ENCODE data around the gene ZFAND4.
"Not testable (repeated sequence)": the region's sequence is repeated elsewhere in the genome, so short reads cannot be mapped to it uniquely, and the experiment has no call there.

The ZFAND4 gene

GRCh38 chr10:45646384-45647050 is 26.1 kb downstream of the ZFAND4 start:
- no peak overlapping the region for H3K27ac ChIP-seq
- no peak for DNase-seq (ENCODE audit: low read depth, low spot score)

GRCh38 chr10:45644527-45644926 is 28.0 kb downstream of the ZFAND4 start:
- DNase-seq (ENCODE audit: low read depth, low spot score) = no peak
- no peak overlapping the region for H3K27ac ChIP-seq

- no peak for DNase-seq (ENCODE audit: low read depth, low spot score)
- no peak overlapping the region for H3K27ac ChIP-seq
These were observed 31.6 kb downstream of the ZFAND4 start for GRCh38 chr10:45640941-45641340.

GRCh38 chr10:45640049-45640448 is 32.5 kb downstream of the ZFAND4 start:
- DNase-seq (ENCODE audit: low read depth, low spot score) = no peak
- H3K27ac ChIP-seq = no peak overlapping the region

- no peak for DNase-seq (ENCODE audit: low read depth, low spot score)
- H3K27ac ChIP-seq = no peak overlapping the region
These were observed 45.0 kb downstream of the ZFAND4 start for GRCh38 chr10:45627412-45628048.

GRCh38 chr10:45625879-45626278 is 46.7 kb downstream of the ZFAND4 start:
- no peak for DNase-seq (ENCODE audit: low read depth, low spot score)
- H3K27ac ChIP-seq = no peak overlapping the region

- DNase-seq (ENCODE audit: low read depth, low spot score) = no peak
- H3K27ac ChIP-seq = no peak overlapping the region
These were observed 47.8 kb downstream of the ZFAND4 start for GRCh38 chr10:45624724-45625123.

GRCh38 chr10:45614869-45615268 is 57.7 kb downstream of the ZFAND4 start:
- DNase-seq (ENCODE audit: low read depth, low spot score) = no peak
- no peak overlapping the region for H3K27ac ChIP-seq

GRCh38 chr10:45612741-45613140 is 59.8 kb downstream of the ZFAND4 start:
- DNase-seq (ENCODE audit: low read depth, low spot score) = no peak
- H3K27ac ChIP-seq = no peak overlapping the region

GRCh38 chr10:45608052-45608451 is 64.5 kb downstream of the ZFAND4 start:
- DNase-seq (ENCODE audit: low read depth, low spot score) = no peak
- no peak overlapping the region for H3K27ac ChIP-seq

GRCh38 chr10:45607276-45607675 is 65.3 kb downstream of the ZFAND4 start:
- no peak overlapping the region for H3K27ac ChIP-seq
- no peak for DNase-seq (ENCODE audit: low read depth, low spot score)

GRCh38 chr10:45602836-45603235 is 69.7 kb downstream of the ZFAND4 start:
- no peak for DNase-seq (ENCODE audit: low read depth, low spot score)
- H3K27ac ChIP-seq = no peak overlapping the region

GRCh38 chr10:45602082-45602730 is 70.4 kb downstream of the ZFAND4 start:
- DNase-seq (ENCODE audit: low read depth, low spot score) = no peak

GRCh38 chr10:45601254-45601930 is 71.2 kb downstream of the ZFAND4 start:
- not testable (repeated sequence) for H3K27ac ChIP-seq; DNase-seq (ENCODE audit: low read depth, low spot score)

More at GRCh38 chr10:45602082-45602730, 70.4 kb downstream of the ZFAND4 start:
- H3K27ac ChIP-seq = no peak overlapping the region

- DNase-seq (ENCODE audit: low read depth, low spot score); H3K27ac ChIP-seq: not testable (repeated sequence)
These were observed 72.0 kb downstream of the ZFAND4 start for GRCh38 chr10:45600337-45601253.

- no peak for DNase-seq (ENCODE audit: low read depth, low spot score)
- no peak overlapping the region for H3K27ac ChIP-seq
These were observed 72.9 kb downstream of the ZFAND4 start for GRCh38 chr10:45599646-45600045.

- DNase-seq (ENCODE audit: low read depth, low spot score) = no peak
- no peak overlapping the region for H3K27ac ChIP-seq
These were observed 73.5 kb downstream of the ZFAND4 start for GRCh38 chr10:45599021-45599603.

- no peak for DNase-seq (ENCODE audit: low read depth, low spot score)
These were observed 76.0 kb downstream of the ZFAND4 start for GRCh38 chr10:45596526-45596925.

More at GRCh38 chr10:45596526-45596925, 76.0 kb downstream of the ZFAND4 start:
- H3K27ac ChIP-seq = no peak overlapping the region

All from epithelial cell of prostate (primary cell).